ENCODE results near the gene ETFDH. TPM values are rescaled to one million over a fixed set of nuclear protein-coding genes. Genes with fewer than 3 reads are reported as not detected.

Gene ETFDH
- total and polyA plus RNA-seq, 10 of the 15 experiments (the other 5 are each of a cell fraction or from before 2014, with no cell fraction given) = 10.9 to 30.4 (median 20.6) TPM

DNA sequence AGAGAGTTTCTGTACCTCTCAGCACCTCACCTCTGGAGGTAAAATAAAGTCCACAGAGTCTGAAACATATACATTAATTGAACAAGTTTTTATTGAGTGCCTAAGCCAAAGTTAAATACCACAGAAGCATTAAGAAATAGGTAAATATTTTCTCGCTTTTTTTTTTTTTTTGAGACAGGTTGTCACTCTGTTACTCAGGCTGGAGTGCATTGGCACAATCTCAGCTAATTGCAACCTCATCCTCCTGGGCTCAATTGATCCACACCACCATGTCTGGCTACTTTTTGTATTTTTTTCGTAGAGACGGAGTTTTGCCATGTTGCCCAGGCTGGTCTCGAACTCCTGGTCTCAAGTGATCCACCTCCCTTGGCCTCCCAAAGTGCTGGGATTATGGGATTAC, 86.6 kb downstream of the ETFDH start (continued):
- TF ChIP-seq, protein P1, sequence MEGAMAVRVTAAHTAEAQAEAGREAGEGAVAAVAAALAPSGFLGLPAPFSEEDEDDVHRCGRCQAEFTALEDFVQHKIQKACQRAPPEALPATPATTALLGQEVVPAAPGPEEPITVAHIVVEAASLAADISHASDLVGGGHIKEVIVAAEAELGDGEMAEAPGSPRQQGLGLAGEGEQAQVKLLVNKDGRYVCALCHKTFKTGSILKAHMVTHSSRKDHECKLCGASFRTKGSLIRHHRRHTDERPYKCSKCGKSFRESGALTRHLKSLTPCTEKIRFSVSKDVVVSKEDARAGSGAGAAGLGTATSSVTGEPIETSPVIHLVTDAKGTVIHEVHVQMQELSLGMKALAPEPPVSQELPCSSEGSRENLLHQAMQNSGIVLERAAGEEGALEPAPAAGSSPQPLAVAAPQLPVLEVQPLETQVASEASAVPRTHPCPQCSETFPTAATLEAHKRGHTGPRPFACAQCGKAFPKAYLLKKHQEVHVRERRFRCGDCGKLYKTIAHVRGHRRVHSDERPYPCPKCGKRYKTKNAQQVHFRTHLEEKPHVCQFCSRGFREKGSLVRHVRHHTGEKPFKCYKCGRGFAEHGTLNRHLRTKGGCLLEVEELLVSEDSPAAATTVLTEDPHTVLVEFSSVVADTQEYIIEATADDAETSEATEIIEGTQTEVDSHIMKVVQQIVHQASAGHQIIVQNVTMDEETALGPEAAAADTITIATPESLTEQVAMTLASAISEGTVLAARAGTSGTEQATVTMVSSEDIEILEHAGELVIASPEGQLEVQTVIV (IDR thresholded peaks at IDR 0.05; ENCODE audit: borderline replicate concordance, partially characterized antibody) = no peak
- no peak for TF ChIP-seq TAF1 (IDR thresholded peaks at IDR 0.05; ENCODE audit: borderline replicate concordance, low read depth, low read length)

Small RNA genes within 50 kb of the gene (small RNA-seq; reads per million reads assigned to genes)
- not detected for gene RF00012

Other genes with a start within 250 kb of the ETFDH start
- gene RXFP1, start 150.4 kb upstream of the ETFDH start, total RNA-seq (2014; rRNA removed) = not detected in 2 replicates
- gene RXFP1, start 150.4 kb upstream of the ETFDH start, total RNA-seq (2014; rRNA removed; fragmentation: Illumina TruSeq; extraction: Trizol) = not detected in 2 replicates
- not detected in 2 replicates for gene RXFP1, start 150.4 kb upstream of the ETFDH start, total RNA-seq (2021)
- gene RXFP1, start 150.4 kb upstream of the ETFDH start, polyA plus RNA-seq (2011; rRNA removed) = 0.12 and 0.16 TPM in 2 replicates
- gene RXFP1, start 150.4 kb upstream of the ETFDH start, polyA plus RNA-seq (2014; fragmentation: Illumina TruSeq; extraction: Trizol) = not detected in 2 replicates
- gene RXFP1, start 150.4 kb upstream of the ETFDH start, polyA plus RNA-seq (2014; fragmentation: Nextera tagmentation; extraction: Ambion mirVana) = not detected
- not detected in 2 replicates for gene RXFP1, start 150.4 kb upstream of the ETFDH start, polyA plus RNA-seq (2014; rRNA removed)
- not detected for gene RXFP1, start 150.4 kb upstream of the ETFDH start, polyA plus RNA-seq (2016; fragmentation: Nextera tagmentation; extraction: Ambion mirVana)
- gene C4orf46, start 409 bp upstream of the ETFDH start, total RNA-seq (2014; rRNA removed) = 16.2 and 17.2 TPM in 2 replicates
- gene C4orf46, start 409 bp upstream of the ETFDH start, total RNA-seq (2014; rRNA removed; fragmentation: Illumina TruSeq; extraction: Trizol) = 19.8 and 20.8 TPM in 2 replicates
- 14.4 and 16.4 TPM in 2 replicates for gene C4orf46, start 409 bp upstream of the ETFDH start, total RNA-seq (2021)
- gene C4orf46, start 409 bp upstream of the ETFDH start, polyA plus RNA-seq (2011; rRNA removed) = 40.2 and 47.8 TPM in 2 replicates
- gene C4orf46, start 409 bp upstream of the ETFDH start, polyA plus RNA-seq (2014; fragmentation: Illumina TruSeq; extraction: Trizol) = 24.8 and 43.6 TPM in 2 replicates
- 10 to 100 TPM in 1 of 2 experiments, 1 to 10 TPM in 1; 9.3 to 12.0 TPM for gene C4orf46, start 409 bp upstream of the ETFDH start, polyA plus RNA-seq (2014; fragmentation: Nextera tagmentation; extraction: Ambion mirVana)
- 15.3 and 20.1 TPM in 2 replicates for gene C4orf46, start 409 bp upstream of the ETFDH start, polyA plus RNA-seq (2014; rRNA removed)
- gene C4orf46, start 409 bp upstream of the ETFDH start, polyA plus RNA-seq (2016; fragmentation: Nextera tagmentation; extraction: Ambion mirVana) = 10 to 100 TPM; 32.6 to 35.1 TPM
- 25.1 and 28.9 TPM in 2 replicates for gene PPID, start 51.1 kb downstream of the ETFDH start, total RNA-seq (2014; rRNA removed)
- gene PPID, start 51.1 kb downstream of the ETFDH start, total RNA-seq (2014; rRNA removed; fragmentation: Illumina TruSeq; extraction: Trizol) = 55.2 and 56.1 TPM in 2 replicates
- 21.7 and 21.9 TPM in 2 replicates for gene PPID, start 51.1 kb downstream of the ETFDH start, total RNA-seq (2021)
- gene PPID, start 51.1 kb downstream of the ETFDH start, polyA plus RNA-seq (2011; rRNA removed) = 35.1 and 40.7 TPM in 2 replicates
- 64.3 and 105 TPM in 2 replicates for gene PPID, start 51.1 kb downstream of the ETFDH start, polyA plus RNA-seq (2014; fragmentation: Illumina TruSeq; extraction: Trizol)
- gene PPID, start 51.1 kb downstream of the ETFDH start, polyA plus RNA-seq (2014; fragmentation: Nextera tagmentation; extraction: Ambion mirVana) = 10 to 100 TPM; 24.4 to 43.9 TPM
- 29.3 and 33.1 TPM in 2 replicates for gene PPID, start 51.1 kb downstream of the ETFDH start, polyA plus RNA-seq (2014; rRNA removed)
- gene PPID, start 51.1 kb downstream of the ETFDH start, polyA plus RNA-seq (2016; fragmentation: Nextera tagmentation; extraction: Ambion mirVana) = 10 to 100 TPM; 55.2 to 55.5 TPM
- 0.17 and 0.22 TPM in 2 replicates for gene FNIP2, start 96.7 kb downstream of the ETFDH start, total RNA-seq (2014; rRNA removed)
- gene FNIP2, start 96.7 kb downstream of the ETFDH start, total RNA-seq (2014; rRNA removed; fragmentation: Illumina TruSeq; extraction: Trizol) = 0.23 and 0.27 TPM in 2 replicates
- 0.32 and 0.38 TPM in 2 replicates for gene FNIP2, start 96.7 kb downstream of the ETFDH start, total RNA-seq (2021)
- gene FNIP2, start 96.7 kb downstream of the ETFDH start, polyA plus RNA-seq (2011; rRNA removed) = 0.32 and 0.38 TPM in 2 replicates
- gene FNIP2, start 96.7 kb downstream of the ETFDH start, polyA plus RNA-seq (2014; fragmentation: Illumina TruSeq; extraction: Trizol) = 0.11 and 0.12 TPM in 2 replicates
- gene FNIP2, start 96.7 kb downstream of the ETFDH start, polyA plus RNA-seq (2014; fragmentation: Nextera tagmentation; extraction: Ambion mirVana) = under 1 TPM; 0.03 to 0.04 TPM
- 0.06 and 0.20 TPM in 2 replicates for gene FNIP2, start 96.7 kb downstream of the ETFDH start, polyA plus RNA-seq (2014; rRNA removed)
- under 1 TPM; 0.12 to 0.13 TPM for gene FNIP2, start 96.7 kb downstream of the ETFDH start, polyA plus RNA-seq (2016; fragmentation: Nextera tagmentation; extraction: Ambion mirVana)

Measured in GM12878 (cell line).